T-cell (primary cell): ENCODE measurements around the gene PDIK1L. TPM values are rescaled to one million over a fixed set of nuclear protein-coding genes. Genes with fewer than 3 reads are reported as not detected.

Experiments used
- ATAC-seq, 4 experiments: fragments of 200-7000 bp in 3 of 4; fragments of 150-1000 bp in 1 of 4; cut with Tn5 transposase; replicated peaks in 1 of 4; 1 replicate in 3 of 4; 2 replicates in 1 of 4; pipeline ENCODE4 v1.10.0; 2021; ENCODE audit warnings: moderate library complexity in 3 of 4, mild to moderate bottlenecking in 2 of 4, moderate number of reproducible peaks in 1 of 4
- CTCF ChIA-PET, 2 donors: fragments of 300-600 bp; sonication (Branson Sonifier 250); formaldehyde crosslinking; loops; one replicate each; lab custom pipeline; 2022; ENCODE audit warnings: antibody characterized with exemption in 2 of 2; lab: Charles Lee
- POLR2A ChIA-PET, 2 donors: fragments of 300-600 bp; sonication (Branson Sonifier 250); formaldehyde crosslinking; loops; one replicate each; lab custom pipeline; 2022; ENCODE audit warnings: antibody characterized with exemption in 2 of 2; lab: Charles Lee
- DNase-seq, 35 experiments: peaks; one replicate each; pipeline versions ENCODE4 v3.0.0 to v3.0.0-alpha.2; 2013 to 2023
- H3K27ac ChIP-seq: one replicate; pipeline ENCODE4 v1.5.1; 2013; ENCODE audit warnings: low read length
- H3K27me3 ChIP-seq, 2 experiments: replicated peaks in 1 of 2; 1 replicate in 1 of 2; 2 replicates in 1 of 2; pipeline versions ENCODE4 v1.6.1 to v1.7.0; 2013; ENCODE audit warnings: low read length in 1 of 2, mixed read lengths in 1 of 2; ENCODE audit not compliant: control insufficient read depth in 2 of 2, insufficient read depth in 2 of 2; ENCODE audit errors: extremely low read depth in 1 of 2
- H3K36me3 ChIP-seq, 2 donors: 1 replicate in 1 of 2; 2 replicates in 1 of 2; pipeline versions ENCODE4 v1.6.1 to v1.7.0; 2013; ENCODE audit warnings: low read length in 1 of 2; ENCODE audit not compliant: control insufficient read depth in 2 of 2, insufficient read depth in 1 of 2; ENCODE audit errors: extremely low read depth in 1 of 2
- H3K4me1 ChIP-seq, 2 experiments: 1 replicate in 1 of 2; 2 replicates in 1 of 2; pipeline versions ENCODE4 v1.6.1 to v1.7.0; 2013; ENCODE audit warnings: low read length in 2 of 2, mixed read lengths in 1 of 2; ENCODE audit not compliant: insufficient read depth in 2 of 2, control insufficient read depth in 1 of 2; ENCODE audit errors: extremely low read depth in 1 of 2
- H3K4me3 ChIP-seq, 2 donors: 1 replicate in 1 of 2; 2 replicates in 1 of 2; pipeline versions ENCODE4 v1.5.1 to v1.7.0; 2013; ENCODE audit warnings: mild to moderate bottlenecking in 2 of 2, low read length in 1 of 2, moderate library complexity in 1 of 2; ENCODE audit not compliant: control insufficient read depth in 1 of 2; ENCODE audit errors: extremely low read depth in 1 of 2
- H3K9me3 ChIP-seq: 2 replicates; pipeline ENCODE4 v1.7.0; 2013
- H3K27ac Mint-ChIP-seq, 2 donors: one replicate each; pipeline ENCODE4 v1.8.0; 2020 to 2021; ENCODE audit warnings: mild to moderate bottlenecking in 2 of 2, mixed read lengths in 2 of 2
- H3K27me3 Mint-ChIP-seq, 2 donors: one replicate each; pipeline ENCODE4 v1.8.0; 2021 to 2022; ENCODE audit warnings: mixed read lengths in 2 of 2
- H3K36me3 Mint-ChIP-seq: one replicate; pipeline ENCODE4 v1.8.0; 2021; ENCODE audit warnings: mixed read lengths
- H3K4me1 Mint-ChIP-seq, 3 donors: one replicate each; pipeline ENCODE4 v1.8.0; 2020 to 2022; ENCODE audit warnings: mixed read lengths in 3 of 3, mild to moderate bottlenecking in 1 of 3
- H3K4me3 Mint-ChIP-seq, 3 donors: one replicate each; pipeline ENCODE4 v1.8.0; 2020 to 2022; ENCODE audit warnings: mild to moderate bottlenecking in 3 of 3, mixed read lengths in 3 of 3, moderate library complexity in 3 of 3
- H3K9me3 Mint-ChIP-seq, 3 donors: one replicate each; pipeline ENCODE4 v1.8.0; 2020 to 2022; ENCODE audit warnings: mixed read lengths in 3 of 3
- WGBS: methylation state at CpG from one replicate; pipeline ENCODE4 v1.1.5; 2013; ENCODE audit warnings: missing lambda C conversion rate; ENCODE audit not compliant: insufficient coverage; 5-methylcytosine and 5-hydroxymethylcytosine counted together
- total RNA-seq, 35 experiments: library from RNA in 6 of 35; stranded (reverse) in 6 of 35; fragments of 120-200 nt in 1 of 35; gene quantifications; one replicate each; pipeline versions ENCODE4 v1.2.1 to v1.2.4 and lab custom pipeline; 2013 to 2026

The PDIK1L gene
- total RNA-seq, 5 donors from 2014 or later (not counting 1 experiment from before 2014, with no cell fraction given) = 8.8 to 23.6 (median 19.1) TPM

- no peaks in the 10 kb centered on the region for H3K36me3 ChIP-seq
- no peak overlapping the region for H3K4me3 Mint-ChIP-seq
- peaks cover 0 to 9% of the 10 kb centered on the region in 2 experiments for H3K27me3 ChIP-seq
- H3K9me3 Mint-ChIP-seq = peaks cover 0 to 4% (median 0%) of the 10 kb centered on the region in 3 donors
- CTCF ChIA-PET = interaction anchor here (0.5 to 1.8 kb wide), 8 partner anchors 9 to 744 kb away, joined by 3 to 13 read pairs (median 3); no protein-coding TSS in a partner anchor
- H3K27me3 Mint-ChIP-seq = no peaks in the 10 kb centered on the region
- H3K4me1 ChIP-seq = peaks cover 21 to 28% of the 10 kb centered on the region in 2 experiments
- H3K4me3 ChIP-seq = no peak overlapping the region
- peaks cover 34 to 38% (median 37%) of the 10 kb centered on the region in 3 donors for H3K4me1 Mint-ChIP-seq
- no peak overlapping the region for H3K27ac Mint-ChIP-seq
- H3K9me3 ChIP-seq = no peaks in the 10 kb centered on the region
- H3K36me3 Mint-ChIP-seq = no peaks in the 10 kb centered on the region
- ATAC-seq = no peak
- H3K27ac ChIP-seq = no peak overlapping the region
- WGBS = 96% methylated on average over 4 of the region's 4 CpGs
- DNase-seq = no peak
- POLR2A ChIA-PET = interaction anchor here (0.6 to 1.0 kb wide), 3 partner anchors 145 to 307 kb away, joined by 3 to 9 read pairs (median 4); no protein-coding TSS in a partner anchor
Measured at GRCh38 chr1:26129778-26130177, 18.2 kb downstream of the PDIK1L start.

GRCh38 chr1:26130695-26131094 lies 19.1 kb downstream of the PDIK1L start:
- peaks cover 27 to 32% (median 29%) of the 10 kb centered on the region in 3 donors for H3K4me1 Mint-ChIP-seq
- no peaks in the 10 kb centered on the region for H3K36me3 Mint-ChIP-seq
- H3K9me3 Mint-ChIP-seq = peaks cover 0 to 4% (median 0%) of the 10 kb centered on the region in 3 donors

GRCh38 chr1:26132128-26132833 lies 20.7 kb downstream of the PDIK1L start:
- no peaks in the 10 kb centered on the region for H3K27me3 Mint-ChIP-seq
- DNase-seq (no peak), ATAC-seq (no peak)
- no peak overlapping the region for H3K27ac Mint-ChIP-seq
- H3K4me1 Mint-ChIP-seq = peaks cover 13 to 17% (median 14%) of the 10 kb centered on the region in 3 donors
- Histone ChIP-seq H3K36me3 (no peaks in the 10 kb centered on the region), H3K4me3 (no peak overlapping the region), H3K27me3 (peaks cover 0 to 9% of the 10 kb centered on the region in 2 experiments), H3K9me3 (no peaks in the 10 kb centered on the region), H3K27ac (no peak overlapping the region), H3K4me1 (peaks cover 12 to 14% of the 10 kb centered on the region in 2 experiments)
- 100% methylated on average over 1 of the region's 5 CpGs for WGBS
- CTCF ChIA-PET = interaction anchor here (0.6 to 1.1 kb wide), 2 partner anchors 8 to 11 kb away, joined by 3 to 4 read pairs; no protein-coding TSS in a partner anchor
- POLR2A ChIA-PET = interaction anchor here in 1 of 2 donors (0.6 kb wide), 1 partner anchor 376 kb away, joined by 6 read pairs; no protein-coding TSS in a partner anchor
- peaks cover 0 to 4% (median 0%) of the 10 kb centered on the region in 3 donors for H3K9me3 Mint-ChIP-seq
- no peaks in the 10 kb centered on the region for H3K36me3 Mint-ChIP-seq
- H3K4me3 Mint-ChIP-seq = no peak overlapping the region

More at GRCh38 chr1:26130695-26131094, 19.1 kb downstream of the PDIK1L start:
- Histone ChIP-seq H3K27ac (no peak overlapping the region), H3K4me3 (no peak overlapping the region), H3K4me1 (peaks cover 21 to 27% of the 10 kb centered on the region in 2 experiments), H3K9me3 (no peaks in the 10 kb centered on the region), H3K36me3 (no peaks in the 10 kb centered on the region), H3K27me3 (peaks cover 0 to 9% of the 10 kb centered on the region in 2 experiments)
- ATAC-seq (no peak), DNase-seq (no peak)
- Mint-ChIP-seq H3K4me3 (no peak overlapping the region), H3K27me3 (no peaks in the 10 kb centered on the region), H3K27ac (no peak overlapping the region)
- ChIA-PET CTCF (interaction anchor here in 1 of 2 donors (0.6 to 1.2 kb wide), 3 partner anchors 9 to 627 kb away, joined by 3 to 4 read pairs (median 3); no protein-coding TSS in a partner anchor), POLR2A (no interaction called here)
- WGBS = no CpG with 5 or more reads among the region's 1 CpG

- H3K36me3 Mint-ChIP-seq = no peaks in the 10 kb centered on the region
- no peak for DNase-seq
- no peak for ATAC-seq
- Histone ChIP-seq H3K36me3 (no peaks in the 10 kb centered on the region), H3K9me3 (no peaks in the 10 kb centered on the region), H3K4me3 (no peak overlapping the region), H3K4me1 (peaks cover 7 to 8% of the 10 kb centered on the region in 2 experiments), H3K27me3 (peaks cover 0 to 9% of the 10 kb centered on the region in 2 experiments), H3K27ac (no peak overlapping the region)
- CTCF ChIA-PET = interaction anchor here in 1 of 2 donors (0.6 kb wide), 1 partner anchor 8 kb away, joined by 4 read pairs; no protein-coding TSS in a partner anchor
- no peak overlapping the region for H3K27ac Mint-ChIP-seq
- H3K9me3 Mint-ChIP-seq = peaks cover 0 to 4% (median 0%) of the 10 kb centered on the region in 3 donors
- 94% methylated on average over 2 of the region's 2 CpGs for WGBS
- POLR2A ChIA-PET = interaction anchor here in 1 of 2 donors (0.6 kb wide), 1 partner anchor 375 kb away, joined by 6 read pairs; no protein-coding TSS in a partner anchor
- peaks cover 8 to 11% (median 9%) of the 10 kb centered on the region in 3 donors for H3K4me1 Mint-ChIP-seq
- H3K4me3 Mint-ChIP-seq = no peak overlapping the region
- no peaks in the 10 kb centered on the region for H3K27me3 Mint-ChIP-seq
Measured at GRCh38 chr1:26132834-26133167, 21.2 kb downstream of the PDIK1L start.

- Mint-ChIP-seq H3K4me3 (no peak overlapping the region), H3K9me3 (peaks cover 0 to 4% (median 0%) of the 10 kb centered on the region in 3 donors), H3K4me1 (peaks cover 7 to 11% (median 8%) of the 10 kb centered on the region in 3 donors), H3K36me3 (no peaks in the 10 kb centered on the region), H3K27ac (no peak overlapping the region), H3K27me3 (no peaks in the 10 kb centered on the region)
- WGBS = no CpG with 5 or more reads among the region's 3 CpGs
- ChIA-PET POLR2A (no interaction called here), CTCF (no interaction called here)
- H3K4me3 ChIP-seq = no peak overlapping the region
- ATAC-seq (no peak), DNase-seq (no peak)
- H3K27ac ChIP-seq = no peak overlapping the region
- H3K9me3 ChIP-seq = no peaks in the 10 kb centered on the region
- H3K4me1 ChIP-seq = peaks cover 0 to 5% of the 10 kb centered on the region in 2 experiments
- peaks cover 0 to 9% of the 10 kb centered on the region in 2 experiments for H3K27me3 ChIP-seq
- H3K36me3 ChIP-seq = no peaks in the 10 kb centered on the region
Measured at GRCh38 chr1:26134466-26134865, 22.8 kb downstream of the PDIK1L start.

GRCh38 chr1:26138974-26139558 lies 27.4 kb downstream of the PDIK1L start:
- H3K9me3 ChIP-seq = no peaks in the 10 kb centered on the region
- DNase-seq (peak in 1 of 35 experiments; percentile 28), ATAC-seq (peak; percentile 27 to 83 (median 72))
- H3K4me1 ChIP-seq = peaks cover 0 to 5% of the 10 kb centered on the region in 2 experiments
- peaks cover 7 to 14% (median 12%) of the 10 kb centered on the region in 3 donors for H3K4me1 Mint-ChIP-seq
- H3K36me3 ChIP-seq = no peaks in the 10 kb centered on the region
- no CpG with 5 or more reads among the region's 3 CpGs for WGBS
- H3K4me3 ChIP-seq = no peak overlapping the region
- no peak overlapping the region for H3K4me3 Mint-ChIP-seq
- no peaks in the 10 kb centered on the region for H3K27me3 ChIP-seq
- no peak overlapping the region for H3K27ac ChIP-seq
- peak overlapping the region; percentile 44 to 81 for H3K27ac Mint-ChIP-seq
- no peaks in the 10 kb centered on the region for H3K36me3 Mint-ChIP-seq
- CTCF ChIA-PET = interaction anchor here (0.6 to 3.2 kb wide), 8 partner anchors 9 to 484 kb away, joined by 3 to 15 read pairs (median 3); partner anchors contain the start of gene PDIK1L (in 1 of the 2)
- H3K9me3 Mint-ChIP-seq = peaks cover 0 to 4% (median 0%) of the 10 kb centered on the region in 3 donors
- no peaks in the 10 kb centered on the region for H3K27me3 Mint-ChIP-seq
- POLR2A ChIA-PET = interaction anchor here (0.5 to 1.5 kb wide), 4 partner anchors 12 to 795 kb away, joined by 3 to 8 read pairs (median 6); no protein-coding TSS in a partner anchor
